ENCODE measurements around the gene PCBP3. TPM values are rescaled to one million over a fixed set of nuclear protein-coding genes. Genes with fewer than 3 reads are reported as not detected.
"Not testable (repeated sequence)": the region's sequence is repeated elsewhere in the genome, so short reads cannot be mapped to it uniquely, and the experiment has no call there.

Gene PCBP3
- total RNA-seq, 1 donor from 2014 or later, result 5.5 TPM

GRCh38 chr21:45845770-45846090, 202.2 kb downstream of the PCBP3 start:
- DNase-seq, result no peak

GRCh38 chr21:45846373-45847160, 203.0 kb downstream of the PCBP3 start:
- peak; percentile 21 for DNase-seq

- DNase-seq, result no peak
These were observed 204.3 kb downstream of the PCBP3 start for GRCh38 chr21:45847870-45848269.

- DNase-seq, result no peak
These were observed 204.8 kb downstream of the PCBP3 start for GRCh38 chr21:45848331-45848730.

GRCh38 chr21:45848805-45849204, 205.3 kb downstream of the PCBP3 start:
- DNase-seq, result no peak

- DNase-seq, result no peak
These were observed 206.1 kb downstream of the PCBP3 start for GRCh38 chr21:45849651-45850050.

- no peak for DNase-seq
These were observed 206.7 kb downstream of the PCBP3 start for GRCh38 chr21:45850181-45850580.

GRCh38 chr21:45852386-45852785, 208.9 kb downstream of the PCBP3 start:
- DNase-seq, result not testable (repeated sequence)

GRCh38 chr21:45852886-45853400, 209.4 kb downstream of the PCBP3 start:
- no peak for DNase-seq

GRCh38 chr21:45853703-45854342, 210.3 kb downstream of the PCBP3 start:
- no peak for DNase-seq

GRCh38 chr21:45854690-45855247, 211.2 kb downstream of the PCBP3 start:
- DNase-seq, result no peak

GRCh38 chr21:45855248-45855811, 211.8 kb downstream of the PCBP3 start:
- no peak for DNase-seq

- no peak for DNase-seq
These were observed 212.9 kb downstream of the PCBP3 start for GRCh38 chr21:45856442-45856841.

GRCh38 chr21:45856906-45857305, 213.4 kb downstream of the PCBP3 start:
- no peak for DNase-seq

- DNase-seq, result no peak
These were observed 214.2 kb downstream of the PCBP3 start for GRCh38 chr21:45857761-45858160.

GRCh38 chr21:45858180-45858579, 214.7 kb downstream of the PCBP3 start:
- DNase-seq, result no peak

GRCh38 chr21:45859041-45859761, 215.7 kb downstream of the PCBP3 start:
- no peak for DNase-seq

- DNase-seq, result no peak
These were observed 216.3 kb downstream of the PCBP3 start for GRCh38 chr21:45859762-45860357.

- no peak for DNase-seq
These were observed 217.1 kb downstream of the PCBP3 start for GRCh38 chr21:45860493-45861155.

- DNase-seq, result no peak
These were observed 217.8 kb downstream of the PCBP3 start for GRCh38 chr21:45861156-45861870.
